Activated CD4-positive, alpha-beta T cell treated with anti-CD3 and anti-CD28 coated beads, Interleukin-10, Interleukin-2, amounts not matched to agents 100 ng/mL and 50 ng/mL, durations not matched to agents 16 hours and 8 hours (primary cell): ENCODE data around the gene ADCY9.
"Not testable (repeated sequence)": the region's sequence is repeated elsewhere in the genome, so short reads cannot be mapped to it uniquely, and the experiment has no call there.

Experiments used
- DNase-seq: peaks from one replicate; pipeline ENCODE4 v3.0.0-alpha.2; 2020

Gene ADCY9

DNA sequence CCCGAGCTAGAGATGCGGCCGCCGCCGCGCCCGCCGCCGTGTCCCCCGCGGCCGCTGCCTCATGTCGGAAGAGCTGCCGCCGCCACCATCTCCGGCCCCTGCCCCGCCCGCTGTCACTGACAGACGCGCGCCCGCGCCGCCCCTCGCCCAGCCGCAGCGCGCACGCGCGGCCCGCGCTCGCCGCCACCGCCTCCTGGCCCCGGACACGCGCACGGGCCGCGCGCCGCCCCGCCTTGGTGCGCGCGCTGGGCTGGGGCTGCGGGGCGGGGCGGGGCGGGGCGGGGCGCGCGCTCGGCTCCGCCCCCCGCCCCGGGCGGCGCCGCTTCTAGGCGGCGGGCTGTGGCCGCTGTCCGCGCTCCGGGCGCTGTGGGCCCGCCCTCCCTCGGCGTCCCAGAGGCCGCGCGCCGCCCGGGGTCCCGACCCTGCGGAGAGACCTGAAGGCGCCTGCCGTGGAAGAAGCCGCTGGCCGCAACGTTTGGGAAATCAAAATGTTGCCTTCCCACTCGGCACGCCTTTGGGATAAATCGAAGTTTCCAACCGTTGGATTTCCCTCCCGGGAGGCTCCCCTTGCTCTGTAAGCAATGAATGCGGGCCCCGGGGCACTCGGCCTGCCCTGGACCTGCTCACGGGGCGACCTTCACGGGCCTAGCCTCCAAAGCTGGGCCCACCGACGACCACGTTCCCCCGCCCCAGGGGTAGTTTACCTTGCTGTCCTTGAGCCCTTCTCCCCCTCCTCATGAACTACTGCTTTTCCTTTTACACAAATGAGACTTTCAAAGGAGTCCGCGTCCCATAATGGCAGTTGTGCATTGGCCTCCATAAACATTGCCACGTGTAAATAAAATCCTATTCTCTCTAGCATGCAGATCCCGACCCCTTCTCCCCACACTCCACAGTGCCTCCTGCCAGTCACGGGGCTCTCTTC is at the start of gene ADCY9:
ADCY9 (minus strand) TSS at position 118 of the 925 bp plus-strand sequence. CDS start 1,000 bp downstream, outside the sequence.
- DNase-seq, result peak; percentile 84

GRCh38 chr16:4160658-4161430 is 44.6 kb upstream of the ADCY9 start:
- DNase-seq, result no peak

DNA sequence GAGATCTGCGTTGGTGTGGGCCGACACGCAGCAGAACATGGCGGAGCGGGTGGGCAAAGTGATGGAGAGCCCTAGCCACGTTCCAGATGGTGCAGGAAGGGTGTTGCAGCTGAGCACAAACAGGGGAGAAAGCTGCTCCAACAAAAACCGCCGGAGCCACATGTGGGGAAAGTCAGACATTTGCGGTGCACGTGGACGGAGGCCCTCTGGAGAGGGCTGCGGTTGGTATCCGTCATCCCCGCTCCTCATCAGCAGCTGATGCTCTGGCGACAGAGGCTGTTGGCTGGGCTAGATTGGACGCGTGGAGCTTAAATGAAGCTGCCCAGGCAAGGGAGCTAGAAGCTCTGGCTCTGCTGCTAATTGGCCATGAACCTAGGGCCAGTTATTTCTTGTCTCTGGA is 43.5 kb upstream of the ADCY9 start:
- no peak for DNase-seq

DNA sequence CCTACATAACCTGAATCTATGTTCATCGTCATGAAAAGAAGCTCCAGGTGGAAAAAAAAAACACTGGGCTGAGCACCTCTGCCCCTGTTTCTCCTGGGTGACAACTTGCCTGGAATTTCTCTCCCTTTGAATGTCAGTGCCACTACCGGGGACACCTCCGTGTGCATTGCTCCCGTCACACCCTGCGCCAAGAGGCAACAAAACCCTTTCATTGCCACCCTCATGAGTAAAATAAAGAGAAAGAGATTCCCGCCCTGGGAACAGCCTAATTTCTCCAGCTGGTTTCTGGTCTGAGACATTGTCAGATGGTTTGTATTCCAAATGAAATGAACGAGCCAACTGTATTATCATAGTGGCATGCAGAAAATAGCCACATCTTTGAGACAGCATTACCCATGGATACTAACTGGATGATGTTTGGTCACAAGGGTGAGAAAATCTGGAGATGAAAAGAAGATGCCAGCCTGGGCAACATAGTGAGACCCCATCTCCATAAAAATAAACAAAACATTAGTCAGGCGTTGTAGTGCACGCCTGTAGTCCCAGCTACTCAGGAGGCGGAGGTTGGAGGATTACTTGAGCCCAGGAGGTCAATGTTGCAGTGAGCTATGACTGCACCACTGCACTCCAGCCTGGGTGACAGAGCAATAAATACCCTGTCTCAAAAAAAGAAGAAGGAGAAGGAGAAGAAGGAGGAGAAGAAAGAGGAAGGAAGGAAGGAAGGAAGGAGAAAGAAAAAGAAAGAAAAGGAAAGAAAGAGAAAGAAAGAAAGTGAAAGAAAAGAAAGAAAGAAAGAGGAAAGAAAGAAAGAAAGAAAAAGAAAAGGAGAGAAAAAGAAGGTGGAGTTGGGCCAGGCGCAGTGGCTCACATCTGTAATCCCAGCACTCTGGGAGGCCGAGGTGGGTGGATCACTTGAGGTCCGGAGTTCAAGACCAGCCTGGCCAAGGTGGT is 42.2 kb upstream of the ADCY9 start:
- no peak for DNase-seq

DNA sequence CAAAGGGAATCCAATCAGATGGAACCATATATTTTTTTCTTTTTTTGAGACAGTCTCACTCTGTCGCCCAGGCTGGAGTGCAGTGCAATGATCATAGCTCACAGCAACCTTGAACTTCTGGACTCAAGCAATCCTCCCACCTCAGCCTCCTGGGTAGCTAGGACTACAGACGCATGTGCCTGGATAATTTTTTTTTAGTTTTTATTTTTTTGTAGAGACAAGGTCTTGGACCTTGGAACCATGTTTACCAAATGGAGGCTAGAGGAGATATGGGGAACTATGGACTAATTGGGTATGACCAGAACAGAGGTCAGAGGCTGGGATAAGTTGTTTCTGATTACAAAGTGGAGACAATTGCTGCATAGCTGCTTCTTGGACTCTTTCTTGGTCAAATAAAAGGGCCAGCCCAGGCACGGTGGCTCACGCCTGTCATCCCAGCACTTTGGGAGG is 41.2 kb upstream of the ADCY9 start:
- DNase-seq, result no peak

GRCh38 chr16:4156503-4156902 is 40.3 kb upstream of the ADCY9 start:
- not testable (repeated sequence) for DNase-seq

DNA sequence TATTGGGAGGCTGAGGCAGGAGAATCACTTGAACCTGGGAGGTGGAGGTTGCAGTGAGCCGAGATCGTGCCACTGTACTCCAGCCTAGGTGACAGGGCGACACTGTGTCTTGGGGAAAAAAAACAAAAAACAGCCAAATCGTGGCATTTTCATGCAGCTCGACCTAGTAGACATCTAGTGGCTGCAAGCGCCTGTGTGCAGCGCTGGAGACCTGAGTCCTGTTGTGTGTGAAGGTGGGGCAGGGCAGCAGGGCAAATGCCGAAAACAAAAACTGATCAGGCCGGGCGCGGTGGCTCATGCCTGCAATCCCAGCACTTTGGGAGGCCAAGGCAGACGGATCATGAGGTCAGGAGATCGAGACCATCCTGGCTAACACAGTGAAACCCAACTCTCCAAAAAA is 37.1 kb upstream of the ADCY9 start:
- DNase-seq, result not testable (repeated sequence)

DNA sequence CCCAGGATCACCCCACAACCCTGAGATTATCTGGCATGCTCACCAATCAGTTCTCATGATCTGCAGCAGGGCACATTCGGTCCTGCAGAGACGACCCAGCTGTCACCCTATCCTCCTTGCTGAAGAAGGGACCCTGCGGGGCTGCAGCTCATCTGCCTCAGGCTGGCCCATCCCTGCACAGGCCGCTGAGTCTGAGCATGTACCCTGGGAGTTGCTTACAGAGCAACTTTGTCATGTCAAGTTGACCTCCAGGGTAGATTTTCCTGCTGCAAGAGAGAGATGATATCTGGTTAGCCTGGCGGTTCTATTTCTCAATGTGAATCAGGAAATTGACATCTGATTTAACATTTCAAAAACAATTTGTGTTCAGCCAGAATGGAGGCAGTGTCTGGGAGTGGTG is 36.0 kb upstream of the ADCY9 start:
- DNase-seq, result no peak

DNA sequence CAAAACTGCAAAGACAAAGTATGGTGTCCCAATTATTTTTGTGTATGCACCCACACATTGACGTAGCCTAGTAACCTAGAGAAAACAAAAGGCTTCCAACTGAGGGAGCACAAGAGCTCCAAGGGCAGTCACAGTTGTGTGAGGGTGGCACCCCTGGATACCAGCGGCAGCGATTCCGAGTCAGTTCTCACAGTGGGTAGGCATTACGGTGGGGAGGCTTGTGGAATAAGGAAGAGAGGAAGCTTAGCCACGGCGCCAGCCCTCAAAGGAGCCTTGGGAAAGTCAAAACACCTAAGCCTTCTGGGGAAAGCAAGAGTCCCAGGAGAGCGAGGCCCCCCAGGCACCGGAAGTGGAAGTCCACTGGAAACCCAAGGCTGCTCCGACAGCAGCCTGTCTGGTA is 31.0 kb upstream of the ADCY9 start:
- no peak for DNase-seq

DNA sequence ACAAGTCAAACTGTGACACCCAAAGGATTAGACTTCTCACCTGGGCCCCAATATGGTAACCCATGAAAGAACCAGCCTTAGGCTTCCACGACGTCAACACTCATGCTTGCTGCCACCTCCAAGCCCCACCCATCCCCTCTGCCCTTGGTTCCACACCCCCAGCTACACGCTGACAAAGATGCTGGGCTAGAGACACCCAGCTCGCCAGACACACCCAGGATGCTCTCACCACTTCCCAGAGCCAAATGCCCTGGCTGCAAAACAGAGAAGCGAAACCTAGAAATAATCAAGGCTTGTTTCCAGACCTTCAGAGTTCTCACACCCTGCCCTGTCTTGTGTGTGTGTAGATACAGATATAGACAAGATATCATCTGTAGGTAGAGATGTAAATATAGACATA is 26.0 kb upstream of the ADCY9 start:
- DNase-seq, result peak; percentile 15

DNA sequence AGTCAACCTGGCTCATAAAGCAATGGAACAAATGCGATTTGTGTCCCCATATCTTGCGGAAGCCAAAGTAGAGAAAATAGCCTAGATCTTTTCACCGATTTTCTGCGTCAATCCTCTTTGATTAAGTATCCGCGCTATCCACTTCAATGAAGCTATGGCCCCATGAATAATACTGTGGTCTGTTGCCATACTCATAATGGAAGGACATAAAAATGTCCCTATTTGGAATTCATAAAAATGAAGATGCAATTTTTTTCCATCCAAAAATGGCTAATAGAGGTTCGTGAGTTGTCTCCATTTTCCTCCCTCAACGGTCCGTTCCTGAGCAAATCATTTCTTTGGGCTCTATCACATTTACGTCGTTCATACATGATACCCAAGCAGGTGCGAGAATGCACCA is 25.4 kb upstream of the ADCY9 start:
- DNase-seq, result no peak

DNA sequence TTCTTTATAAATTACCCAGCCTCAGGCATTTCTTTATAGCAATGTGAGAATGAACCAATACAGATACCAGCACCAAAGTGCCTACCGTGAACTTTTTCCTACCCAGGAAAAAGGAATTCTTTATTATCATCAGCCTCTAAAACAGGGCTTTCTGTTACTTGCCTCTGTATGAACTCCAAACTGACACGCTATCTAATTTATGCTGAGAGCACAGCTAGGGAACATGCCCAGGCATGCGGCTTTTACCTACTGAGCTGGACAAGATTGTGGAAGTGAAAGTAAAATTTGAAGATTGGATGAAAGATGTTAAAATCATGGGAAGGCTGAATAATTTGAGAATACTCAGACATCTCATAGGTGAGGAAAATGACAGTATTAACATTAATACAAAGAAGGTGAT is 24.4 kb upstream of the ADCY9 start:
- DNase-seq, result no peak

DNA sequence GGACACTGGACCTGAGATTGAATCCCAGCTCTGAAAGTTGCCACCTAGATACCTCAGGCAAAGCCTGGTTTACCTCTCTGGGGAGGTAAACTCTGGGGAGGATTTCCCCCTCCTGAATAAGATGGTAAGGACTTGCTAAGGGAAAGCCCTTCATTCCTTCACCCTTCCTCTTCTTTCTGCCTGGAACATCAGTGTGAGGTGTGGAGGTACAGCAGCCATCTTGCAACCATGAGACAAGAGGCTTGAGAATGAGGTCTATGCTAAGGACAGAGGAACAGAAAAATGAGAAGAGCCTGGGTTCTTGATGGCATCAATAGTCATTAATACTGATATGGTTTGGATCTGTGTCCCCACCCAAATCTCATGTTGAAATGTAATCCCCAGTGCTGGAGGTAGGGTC is 23.7 kb upstream of the ADCY9 start:
- DNase-seq, result no peak

DNA sequence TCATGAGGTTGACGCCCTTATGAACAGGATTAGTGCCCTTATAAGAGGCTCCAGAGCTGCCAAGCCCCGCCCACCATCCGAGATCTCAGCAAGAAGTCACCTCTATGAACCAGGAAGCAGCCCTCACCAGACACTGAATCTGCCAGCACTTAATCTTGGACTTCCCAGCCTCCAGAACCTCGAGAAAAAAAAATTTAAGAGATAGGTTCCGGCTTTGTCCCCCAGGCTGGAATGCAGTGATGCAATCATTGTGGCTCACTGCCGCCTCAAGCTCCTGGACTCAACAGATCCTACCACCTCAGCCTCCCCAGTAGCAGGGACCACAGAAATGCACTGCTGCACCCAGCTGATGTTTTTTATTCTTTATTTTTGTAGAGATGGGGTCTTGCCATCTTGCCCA is 22.5 kb upstream of the ADCY9 start:
- DNase-seq, result no peak

DNA sequence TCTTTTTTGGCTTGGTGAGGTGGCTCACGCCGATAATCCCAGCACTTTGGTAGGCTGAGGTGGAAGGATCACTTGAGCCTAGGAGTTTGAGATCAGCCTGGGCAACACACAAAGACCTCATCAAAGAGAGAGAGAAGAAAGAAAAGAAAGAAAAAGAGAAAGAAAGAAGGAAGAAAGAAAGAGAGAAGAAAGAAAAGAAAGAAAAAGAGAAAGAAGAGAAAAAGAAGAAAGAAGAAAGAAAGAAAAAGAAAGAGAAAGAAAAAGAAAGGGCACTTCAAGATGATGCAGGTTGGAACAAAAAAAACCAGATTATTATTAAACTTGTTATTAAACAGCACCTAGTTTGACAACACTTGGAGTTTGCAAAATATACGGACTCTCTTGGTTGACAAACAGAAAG is 21.2 kb upstream of the ADCY9 start:
- DNase-seq, result no peak

GRCh38 chr16:4136229-4136813 is 20.1 kb upstream of the ADCY9 start:
- no peak for DNase-seq

GRCh38 chr16:4135537-4135936 is 19.3 kb upstream of the ADCY9 start:
- DNase-seq, result no peak

GRCh38 chr16:4133897-4134372 is 17.7 kb upstream of the ADCY9 start:
- DNase-seq, result no peak

- no peak for DNase-seq
These were observed 15.4 kb upstream of the ADCY9 start for GRCh38 chr16:4131621-4132020.

GRCh38 chr16:4124535-4125294 is 8.5 kb upstream of the ADCY9 start:
- no peak for DNase-seq

DNA sequence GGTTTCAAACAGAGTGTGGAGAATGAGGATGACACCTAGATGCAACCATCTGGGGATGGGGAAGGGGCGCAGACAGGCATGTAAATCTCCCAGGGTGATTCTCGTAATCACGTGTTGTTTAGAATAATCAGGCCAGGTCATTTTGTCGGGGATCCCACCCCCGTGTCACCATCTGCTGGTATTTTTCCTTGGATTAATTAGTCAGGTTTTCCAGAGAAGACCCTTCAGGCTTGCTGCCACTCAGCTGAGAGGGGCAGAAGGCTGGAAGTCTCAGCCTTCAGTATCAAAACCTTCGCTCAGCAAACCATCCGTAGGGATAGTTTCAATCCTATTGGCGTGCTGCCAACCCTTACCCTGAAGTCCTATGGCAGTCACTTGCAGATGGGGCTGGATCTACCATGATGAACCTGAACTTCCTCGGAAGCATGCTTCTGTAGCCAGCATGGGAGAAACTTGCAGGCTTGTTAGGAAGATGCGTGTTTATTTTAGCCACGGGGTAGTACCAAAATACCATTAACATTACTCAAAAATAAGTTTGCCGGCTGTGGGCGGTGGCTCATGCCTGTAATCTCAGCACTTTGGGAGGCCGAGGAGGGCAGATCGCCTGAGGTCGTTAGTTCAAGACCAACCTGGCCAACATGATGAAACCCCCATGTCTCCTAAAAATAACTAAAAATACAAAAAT is 7.5 kb upstream of the ADCY9 start:
- DNase-seq, result no peak
